HL-60/S4 treated with retinoic acid at 250 ng/mL for 4 days and 3 days (cell line): ENCODE results near the gene SAYSD1.

ENCODE experiments used
- in situ Hi-C: fragments of 300-500 bp; cut with MboI; formaldehyde crosslinking; loops from 2 replicates; pipeline ENCODE4 v1.7.0; 2022; ENCODE audit warnings: low sequenced_read_pairs

SAYSD1 gene

DNA sequence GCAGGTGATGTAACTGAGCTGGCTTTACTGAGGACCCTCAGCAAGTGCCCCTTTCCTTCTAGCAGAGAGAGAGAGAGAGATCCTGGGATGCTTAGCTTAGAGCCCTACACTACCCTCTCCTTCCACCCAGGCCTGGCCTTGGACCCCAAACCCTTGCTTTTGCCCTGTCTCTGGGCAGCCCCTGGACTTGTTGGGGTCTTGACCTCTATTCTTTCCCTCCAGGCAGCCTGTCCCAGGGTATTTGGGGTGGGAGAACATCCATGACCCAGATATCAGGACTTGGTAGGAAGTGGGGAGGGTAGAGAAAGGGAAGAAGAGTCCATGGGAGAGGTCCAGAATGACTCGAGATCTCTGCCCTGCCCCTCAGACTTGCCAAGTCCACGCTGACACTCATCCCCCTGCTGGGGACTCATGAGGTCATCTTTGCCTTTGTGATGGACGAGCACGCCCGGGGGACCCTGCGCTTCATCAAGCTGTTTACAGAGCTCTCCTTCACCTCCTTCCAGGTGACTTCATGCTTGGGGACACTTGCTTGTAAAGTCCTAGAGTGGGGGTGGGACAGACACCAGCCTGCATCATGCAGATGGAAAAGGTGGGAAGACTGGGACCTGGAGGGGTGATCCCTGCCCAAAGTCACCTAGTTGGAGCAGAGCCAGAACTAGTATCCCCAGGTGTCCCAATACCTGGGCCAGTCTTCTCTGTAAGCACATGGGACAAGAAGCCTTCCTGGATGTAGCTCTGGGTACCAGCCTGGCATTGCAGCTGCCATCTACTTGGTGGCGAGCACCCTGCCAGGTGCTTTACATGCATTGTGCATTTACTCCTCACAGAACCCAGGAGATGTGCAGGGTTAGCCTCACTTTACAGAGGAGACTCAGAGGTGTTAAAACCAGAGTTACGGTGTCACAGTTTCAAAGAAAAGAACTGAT, 35.5 kb downstream of the SAYSD1 start:
- in situ Hi-C loops, result no loop called here

DNA sequence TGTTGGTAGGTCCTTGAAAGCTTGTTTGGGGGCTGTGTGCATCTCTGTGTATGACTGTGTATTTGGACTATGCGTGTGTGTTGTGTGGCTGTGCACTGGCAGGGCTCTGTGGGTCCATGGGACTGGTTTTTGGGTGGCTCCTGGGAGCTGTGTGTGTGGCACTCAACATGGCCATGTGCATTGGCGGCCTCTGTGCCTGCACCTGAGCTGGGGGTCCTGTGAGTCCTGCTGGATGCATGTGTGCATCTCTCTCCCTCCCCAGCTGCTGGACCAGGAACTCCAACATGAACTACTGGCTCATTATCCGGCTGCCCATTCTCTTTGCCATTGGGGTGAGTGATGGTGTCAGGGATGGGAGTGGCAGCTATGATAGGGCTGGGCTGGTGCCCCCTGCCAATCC, 36.3 kb downstream of the SAYSD1 start:
- in situ Hi-C loops, result no loop called here

DNA sequence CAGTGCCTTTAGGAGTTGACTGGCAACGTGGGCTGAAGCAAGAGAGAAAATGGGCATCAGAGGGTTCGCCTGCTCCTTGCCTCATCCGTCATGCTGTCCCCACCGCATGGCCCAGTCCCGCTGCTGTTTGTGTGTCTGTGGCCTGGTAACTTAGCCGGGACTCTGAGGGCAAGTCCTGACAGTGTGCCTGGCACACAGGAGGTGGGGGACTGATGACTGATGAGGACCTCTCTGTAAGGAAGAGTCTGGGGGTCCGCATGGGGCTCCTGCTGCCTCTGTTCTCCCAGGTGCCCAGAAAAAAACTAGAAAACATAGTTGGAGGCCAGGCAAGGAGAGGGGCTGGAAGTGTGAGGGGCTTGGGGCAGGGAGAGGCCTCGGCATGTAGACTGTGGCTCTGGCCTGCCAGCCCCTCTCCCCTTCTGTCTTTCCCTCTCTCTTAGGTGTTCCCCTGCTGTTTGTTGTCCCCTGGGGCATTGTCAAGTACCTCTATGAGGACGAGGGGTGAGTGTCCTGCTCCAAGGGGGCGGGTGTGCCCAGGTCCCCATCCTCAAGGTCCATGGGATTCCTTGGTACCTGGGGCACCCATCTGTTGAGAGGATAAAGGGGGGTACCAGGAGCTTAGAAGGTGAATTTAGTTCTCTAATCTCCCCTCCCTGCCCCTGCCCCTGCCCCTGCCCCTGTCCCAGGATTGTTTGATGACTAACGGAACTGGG, 36.9 kb downstream of the SAYSD1 start:
- in situ Hi-C loops, result no loop called here

DNA sequence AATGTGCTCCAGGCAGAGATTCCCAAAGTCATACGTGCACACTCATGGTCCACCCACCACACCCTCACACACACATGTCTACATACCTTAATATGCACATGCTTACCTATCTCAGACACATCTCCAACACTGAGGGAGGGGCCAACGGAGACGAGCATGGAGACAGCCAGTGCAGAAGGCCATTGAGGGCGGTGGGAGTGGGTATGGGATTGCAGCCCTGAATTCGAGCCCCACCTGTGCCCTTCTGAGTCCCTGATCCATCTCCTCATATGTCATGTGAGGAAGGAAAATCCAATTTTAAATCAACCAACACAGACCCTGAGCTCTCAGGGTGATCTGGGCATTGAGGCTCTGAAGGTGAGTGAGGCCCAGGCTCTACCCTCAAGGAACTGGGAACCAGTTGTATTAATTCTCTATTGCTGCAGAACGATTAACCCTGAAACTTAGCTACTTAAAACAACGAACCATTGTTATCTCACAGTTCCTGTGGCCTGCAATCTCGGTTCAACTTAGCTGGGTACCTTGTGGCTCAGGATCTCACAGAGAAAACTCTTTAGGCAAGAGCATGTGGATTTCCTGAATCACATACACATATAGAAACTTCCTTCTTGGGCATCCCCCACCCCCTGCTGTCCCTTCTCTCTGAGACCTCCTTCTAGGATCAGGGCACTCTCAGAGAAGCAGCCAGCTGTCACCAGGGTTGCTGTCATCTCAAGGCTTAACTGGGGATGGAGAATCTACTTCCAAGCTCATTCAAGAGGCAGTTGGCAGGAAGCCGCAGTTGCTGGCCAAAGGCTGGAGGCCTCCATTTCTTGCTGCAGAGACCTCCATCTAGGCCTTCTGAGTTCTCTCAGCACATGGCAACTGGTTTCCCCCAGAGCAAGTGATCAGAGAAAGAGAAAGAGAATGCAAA, 38.1 kb downstream of the SAYSD1 start:
- in situ Hi-C loops, result no loop called here

DNA sequence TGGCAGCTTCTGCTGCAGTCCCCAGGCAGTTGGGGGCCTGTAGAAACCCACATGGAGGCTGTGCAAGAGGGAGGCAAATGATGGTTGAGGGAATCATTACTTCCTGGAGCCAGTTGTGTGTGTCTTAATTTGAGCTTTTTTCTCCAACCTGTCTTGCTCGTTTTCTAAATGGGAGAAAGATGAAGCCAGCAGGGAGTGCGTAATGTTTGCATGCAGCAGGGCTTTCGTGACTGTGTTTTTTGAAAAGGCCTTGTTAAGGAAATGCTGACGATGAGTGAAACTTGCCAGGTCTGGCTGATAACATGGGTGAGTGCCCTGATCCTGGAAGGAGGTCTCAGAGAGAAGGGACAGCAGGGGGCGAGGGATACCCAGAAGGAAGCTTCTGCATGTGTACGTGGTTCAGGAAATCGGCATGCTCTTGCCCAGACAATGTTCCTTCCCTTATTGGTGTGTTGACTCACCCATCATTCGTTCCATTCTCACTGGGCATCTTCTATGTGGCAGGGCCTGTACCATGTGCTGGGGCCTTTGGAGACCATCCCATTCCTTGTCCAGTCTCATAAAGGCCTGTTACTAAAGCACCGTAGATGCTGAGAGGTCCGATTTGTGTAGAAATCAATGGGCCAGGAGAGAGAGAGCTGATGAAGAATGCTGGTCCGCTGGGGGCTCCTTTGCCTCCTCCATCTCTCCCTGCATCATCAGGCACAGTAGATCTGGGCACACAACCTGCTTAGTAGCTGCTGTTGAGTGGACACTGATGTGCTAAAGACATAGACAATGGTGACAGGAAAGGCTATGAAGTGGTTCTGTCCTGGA, 39.0 kb downstream of the SAYSD1 start:
- in situ Hi-C loops, result no loop called here

DNA sequence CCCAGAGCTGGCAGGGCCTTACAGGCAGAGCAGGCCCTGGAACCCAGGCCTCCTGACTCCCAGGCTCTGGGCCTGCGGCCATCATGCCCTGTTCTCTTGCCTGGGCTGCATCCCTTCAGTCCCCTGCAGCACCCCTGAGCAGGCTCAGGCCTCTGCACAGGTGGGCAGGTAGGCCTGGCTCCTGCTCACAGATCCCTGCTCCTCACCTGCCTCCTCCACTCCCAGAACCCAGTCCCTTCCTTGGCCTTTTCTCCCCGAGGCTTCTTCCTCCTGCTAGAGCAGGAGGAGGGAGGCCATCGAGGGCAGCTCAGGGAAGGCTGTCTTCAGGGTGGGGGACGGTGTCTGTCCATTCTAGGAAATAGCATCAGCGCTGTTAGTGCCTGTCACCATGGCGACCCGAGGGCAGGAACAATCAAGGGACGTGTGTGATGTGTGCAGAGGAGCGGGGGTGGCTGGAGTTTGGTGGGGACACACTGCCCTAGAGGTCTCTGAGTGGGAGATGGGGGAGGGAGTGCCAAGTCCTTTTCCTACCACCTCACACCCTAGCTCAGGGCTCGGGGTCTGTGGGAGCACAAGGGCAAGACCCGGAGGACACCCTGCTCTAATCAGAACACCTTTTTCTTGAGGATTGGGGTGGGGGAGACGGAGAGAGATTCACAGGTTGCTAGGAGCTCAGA, 39.8 kb downstream of the SAYSD1 start:
- in situ Hi-C loops, result no loop called here

DNA sequence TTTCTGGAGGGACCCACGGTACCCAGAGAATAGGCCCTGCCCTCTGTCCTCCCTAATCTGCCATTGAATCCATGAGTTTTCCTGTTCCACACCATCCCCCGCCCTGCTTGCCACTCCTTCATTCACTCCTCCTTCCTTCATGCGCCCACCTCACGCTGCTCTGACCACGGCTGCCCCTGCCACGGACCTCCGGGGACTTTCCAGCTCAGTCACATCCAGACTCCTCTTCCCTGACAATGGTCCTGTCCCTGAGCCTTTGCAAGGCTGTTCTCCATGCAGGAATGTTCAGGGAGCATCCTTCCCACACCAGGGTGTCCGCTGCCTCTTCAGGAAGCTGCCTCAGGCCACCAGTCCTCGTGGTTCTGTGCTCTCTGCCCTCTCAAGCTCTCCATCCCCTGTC, 40.5 kb downstream of the SAYSD1 start:
- in situ Hi-C loops, result no loop called here

DNA sequence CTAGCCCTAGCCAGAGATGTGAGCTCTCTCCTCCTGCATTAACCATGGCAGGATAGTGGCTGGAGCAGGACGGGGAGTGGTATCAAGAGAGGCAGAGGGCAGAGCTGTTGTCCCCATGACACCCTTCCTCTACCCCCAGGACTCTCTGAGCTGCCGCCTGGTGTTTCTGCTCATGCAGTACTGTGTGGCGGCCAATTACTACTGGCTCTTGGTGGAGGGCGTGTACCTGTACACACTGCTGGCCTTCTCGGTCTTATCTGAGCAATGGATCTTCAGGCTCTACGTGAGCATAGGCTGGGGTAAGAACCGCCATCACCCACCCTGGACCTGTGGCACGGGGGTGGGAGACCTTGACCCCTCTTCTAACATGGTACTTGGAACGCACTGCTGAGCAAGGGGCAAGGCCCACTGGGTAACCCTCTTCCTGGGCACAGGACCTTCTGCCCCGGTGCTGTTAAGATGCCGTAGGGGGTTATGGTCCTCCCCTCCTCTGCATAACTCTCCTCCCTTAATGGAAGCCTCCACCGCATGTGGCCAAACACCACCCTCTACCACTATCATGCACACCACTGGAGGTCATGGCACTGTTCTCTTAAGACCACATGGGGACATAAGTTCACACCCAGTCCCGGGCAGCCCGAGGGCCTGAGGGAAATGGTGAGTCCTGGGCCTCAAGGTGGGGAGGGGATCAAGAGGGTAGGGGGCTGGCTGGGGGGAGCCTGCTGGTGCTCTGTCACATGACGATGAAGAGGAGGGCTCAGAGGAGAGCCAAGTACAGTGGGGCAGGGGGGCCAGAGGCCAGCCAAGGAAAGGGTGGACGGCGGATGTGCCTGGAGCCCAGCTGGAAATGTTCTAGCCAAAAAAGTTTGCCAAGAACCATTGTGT, 41.3 kb downstream of the SAYSD1 start:
- in situ Hi-C loops, result no loop called here

DNA sequence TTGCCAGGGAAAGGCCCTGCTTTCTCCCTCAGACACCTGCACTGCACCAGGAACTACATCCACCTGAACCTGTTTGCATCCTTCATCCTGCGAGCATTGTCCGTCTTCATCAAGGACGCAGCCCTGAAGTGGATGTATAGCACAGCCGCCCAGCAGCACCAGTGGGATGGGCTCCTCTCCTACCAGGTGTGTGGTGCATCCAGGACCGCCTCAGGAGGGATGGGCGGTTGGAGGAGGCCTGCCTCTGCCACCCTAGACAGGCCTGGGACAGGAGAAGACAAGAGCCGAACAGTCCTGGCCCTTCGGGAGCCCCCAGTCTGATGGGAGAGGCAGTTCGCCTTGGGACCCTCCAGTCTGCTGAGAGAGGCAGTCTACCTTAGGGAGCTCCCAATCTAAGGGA, 42.2 kb downstream of the SAYSD1 start:
- in situ Hi-C loops, result no loop called here

DNA sequence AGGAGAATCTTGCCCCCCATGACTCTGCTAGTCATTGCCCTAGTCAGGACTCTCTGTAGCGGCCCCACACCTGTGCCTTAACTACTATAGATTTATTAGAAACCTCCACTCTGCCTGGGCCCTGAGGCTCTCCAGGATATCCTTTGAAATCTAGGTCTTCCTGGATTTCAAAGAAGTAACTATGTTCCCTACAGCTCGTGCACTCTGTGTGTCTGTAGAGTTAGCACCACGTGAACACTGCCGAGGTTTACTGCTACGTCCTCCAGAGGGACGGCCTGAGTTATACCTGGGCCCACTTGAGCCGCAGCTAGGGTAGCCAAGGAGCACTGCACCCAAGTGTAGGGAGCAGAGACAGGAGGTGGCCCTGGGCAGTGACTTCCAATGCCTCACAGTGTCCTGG, 46.6 kb downstream of the SAYSD1 start:
- in situ Hi-C loops, result no loop called here

DNA sequence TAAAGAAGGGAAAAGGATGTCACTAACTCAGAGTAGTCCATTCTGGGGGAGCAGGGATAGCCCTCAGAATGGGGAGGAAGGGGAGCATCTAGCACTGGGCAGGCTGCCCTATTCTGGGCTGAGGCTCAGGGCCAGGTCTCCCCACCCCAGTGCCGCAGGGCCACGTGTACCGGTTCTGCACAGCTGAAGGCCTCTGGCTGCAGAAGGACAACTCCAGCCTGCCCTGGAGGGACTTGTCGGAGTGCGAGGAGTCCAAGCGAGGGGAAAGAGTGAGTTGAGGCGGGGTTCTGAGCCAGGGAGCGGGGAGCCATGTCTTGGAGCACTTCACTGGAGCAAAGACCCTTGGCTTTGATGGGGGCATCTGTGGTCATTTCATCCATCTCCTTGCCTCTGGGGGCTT, 49.4 kb downstream of the SAYSD1 start:
- in situ Hi-C loops, result no loop called here

DNA sequence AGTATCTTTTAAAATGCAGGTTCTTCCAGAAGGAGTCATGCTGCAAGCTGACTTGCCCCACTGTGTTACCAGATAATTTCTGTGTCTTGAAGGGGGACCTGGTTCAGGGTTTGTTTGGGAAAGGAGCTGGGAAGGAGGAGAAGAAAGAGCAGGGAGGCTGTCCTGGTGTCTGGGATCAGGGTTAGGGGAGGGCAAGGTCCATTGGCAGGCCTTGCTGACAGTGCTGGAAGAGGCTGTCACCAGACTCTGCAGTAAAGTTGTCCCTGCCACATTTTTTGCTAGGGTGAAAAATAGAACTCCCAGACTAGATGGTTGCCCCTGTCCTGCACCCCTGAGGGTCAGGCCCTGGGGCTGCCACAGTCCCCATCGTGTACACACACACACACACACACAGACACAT, 51.5 kb downstream of the SAYSD1 start:
- in situ Hi-C loops, result no loop called here

DNA sequence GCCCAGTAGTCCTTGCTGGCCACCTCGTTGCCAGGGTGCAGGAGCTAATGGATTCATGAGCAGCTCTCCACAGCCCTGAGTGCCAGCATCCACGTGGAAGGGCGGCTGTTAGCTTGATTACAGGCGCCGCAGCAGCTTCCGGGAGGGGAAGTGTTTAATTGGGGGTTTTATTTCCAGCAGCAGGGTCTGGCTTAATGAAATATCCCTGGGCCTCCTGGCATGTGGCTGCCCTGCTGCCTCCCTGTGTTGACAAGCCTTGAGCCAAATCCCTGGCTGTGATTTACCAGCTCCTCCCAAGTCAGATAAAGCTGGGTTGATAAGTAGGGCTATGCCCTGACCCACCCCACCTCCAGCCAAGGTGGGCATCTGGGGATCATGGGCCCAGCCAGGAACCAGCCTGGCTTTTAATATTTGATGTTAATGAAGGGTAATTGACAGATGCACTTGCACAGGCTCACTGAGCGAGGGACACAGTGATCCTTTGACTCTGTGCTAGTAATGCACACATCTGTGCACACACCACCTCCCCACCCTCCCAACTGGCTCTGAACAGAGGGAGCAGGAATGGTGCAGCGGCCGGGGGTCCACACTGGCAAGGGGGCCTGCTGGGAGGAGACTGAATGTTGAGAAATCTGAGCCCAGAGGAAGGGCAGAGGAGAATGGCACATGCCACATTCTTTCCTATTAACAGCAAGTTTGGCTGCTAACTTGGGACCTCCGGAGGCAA, 52.8 kb downstream of the SAYSD1 start:
- in situ Hi-C loops, result no loop called here

DNA sequence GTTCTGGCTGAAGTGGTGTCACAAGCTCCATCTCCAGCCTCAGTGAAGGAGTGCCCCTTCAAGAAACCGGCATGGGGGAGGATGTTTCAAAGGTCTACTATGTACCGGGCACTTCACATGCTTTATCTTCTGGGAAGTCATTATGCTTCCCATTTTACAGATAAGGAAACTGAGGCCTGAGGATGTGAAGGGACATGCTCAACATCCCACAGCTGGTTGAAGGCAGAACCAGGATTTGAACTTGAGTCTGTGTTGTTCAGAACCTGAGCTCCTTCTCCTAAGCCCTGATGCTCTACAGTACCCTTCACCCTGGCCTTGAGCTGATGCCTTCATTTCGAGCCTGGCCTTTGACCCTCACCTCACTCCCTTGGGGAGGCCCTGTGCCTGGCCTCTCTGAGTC, 53.4 kb downstream of the SAYSD1 start:
- in situ Hi-C loops, result no loop called here

DNA sequence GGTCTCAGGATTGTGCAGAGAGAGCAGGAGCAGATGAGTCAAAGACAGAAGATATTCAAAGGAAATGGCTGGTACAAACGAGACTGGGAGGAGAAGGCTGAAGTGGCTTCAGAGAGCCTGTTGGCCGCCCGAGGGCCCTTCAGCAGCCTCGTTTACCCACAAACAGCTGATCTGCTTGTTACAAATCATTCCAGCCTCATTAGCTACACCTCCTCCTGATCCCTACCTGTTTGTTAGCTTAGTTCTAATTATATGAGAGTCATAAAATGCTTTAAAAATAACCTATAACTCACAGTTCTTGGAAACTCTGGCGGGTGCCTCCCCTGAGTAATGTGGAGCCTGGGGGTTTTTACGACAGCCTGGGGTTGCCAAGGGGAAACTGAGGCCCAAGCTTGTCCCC, 53.8 kb downstream of the SAYSD1 start:
- in situ Hi-C loops, result no loop called here

DNA sequence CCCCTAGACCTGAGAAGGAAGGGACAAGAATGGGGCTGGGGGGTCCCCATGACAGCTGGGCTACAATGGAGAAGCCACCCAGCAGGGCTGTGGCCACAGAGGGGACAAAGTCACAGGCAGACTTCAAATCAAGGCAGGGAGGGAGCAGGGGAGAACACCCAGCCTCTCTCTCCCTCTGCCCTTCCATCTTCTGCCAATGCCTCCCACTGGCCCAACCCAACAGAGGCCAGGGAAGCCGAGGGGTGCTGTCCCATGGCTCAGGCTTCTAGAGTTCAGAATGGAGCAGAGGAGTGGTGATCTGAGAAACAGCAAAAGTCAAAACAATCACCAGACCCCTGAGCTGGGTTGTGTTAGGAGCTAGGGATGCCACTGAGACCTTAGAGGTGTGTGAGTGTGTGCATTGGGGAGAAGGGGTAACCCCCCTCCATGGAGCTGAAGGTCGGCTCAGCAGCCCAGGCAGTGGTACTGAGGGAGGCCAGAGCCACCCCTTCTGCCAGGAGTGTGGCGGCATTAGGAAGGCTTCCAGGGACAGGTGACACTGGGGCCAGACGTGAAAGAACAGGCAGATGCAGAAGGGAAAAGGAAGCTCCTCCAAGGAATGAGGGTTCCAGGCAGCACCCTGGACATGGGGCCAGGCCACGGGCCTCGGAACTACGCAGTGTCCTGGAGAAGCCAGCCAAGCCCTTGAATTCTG, 54.4 kb downstream of the SAYSD1 start:
- in situ Hi-C loops, result no loop called here

DNA sequence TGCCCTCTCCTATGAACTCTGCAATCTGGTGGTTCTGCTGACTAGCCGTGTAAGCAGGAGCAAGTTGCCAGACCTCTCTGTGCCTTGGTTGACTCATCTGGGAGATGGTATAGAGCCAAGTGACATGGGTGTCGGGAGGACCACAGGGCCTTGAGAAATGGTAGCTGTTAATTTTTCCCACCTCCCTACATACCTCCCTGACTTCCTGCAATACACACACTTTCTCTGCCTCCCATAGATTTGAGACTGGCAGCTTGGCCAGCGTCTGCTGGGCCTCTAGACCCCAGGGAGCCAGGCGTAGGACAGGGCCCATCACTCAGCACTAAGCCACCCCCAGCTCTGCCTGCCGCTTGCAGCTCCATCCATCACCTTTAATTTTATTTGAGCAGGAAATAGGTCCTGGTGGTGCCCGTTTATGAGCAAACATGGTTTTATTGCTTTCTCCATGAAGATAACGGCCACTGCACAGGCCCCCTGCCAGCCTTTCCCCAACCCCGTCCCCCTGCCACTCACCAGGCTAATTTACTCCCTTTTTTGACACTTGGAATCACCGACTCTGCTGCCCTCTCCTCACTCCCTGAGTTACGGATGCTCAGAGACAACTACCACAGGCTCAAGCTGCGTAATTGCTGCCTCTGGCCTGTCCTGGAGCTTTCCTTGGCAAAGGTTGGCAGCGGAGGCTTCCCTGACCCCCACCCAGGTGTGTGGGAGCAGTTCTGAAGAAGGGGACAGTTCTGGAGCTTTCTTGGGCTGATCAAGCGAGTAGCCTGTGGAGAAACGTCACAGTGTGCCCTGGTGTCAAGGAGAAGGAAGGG, 55.3 kb downstream of the SAYSD1 start:
- in situ Hi-C loops, result no loop called here
